NT2/D1 (cell line): ENCODE measurements around the gene HHEX.

Experiments used
- DNase-seq: peaks from one replicate; pipeline ENCODE4 v3.0.0-alpha.2; 2011; ENCODE audit warnings: low read depth, low spot score
- H3K27me3 ChIP-seq: 2 replicates; pipeline ENCODE4 v1.6.0; 2011; ENCODE audit warnings: mild to moderate bottlenecking; ENCODE audit not compliant: insufficient read length, insufficient read depth
- H3K36me3 ChIP-seq: 2 replicates; pipeline ENCODE4 v1.6.1; 2011; ENCODE audit warnings: mild to moderate bottlenecking, low read length, mixed read lengths; ENCODE audit not compliant: insufficient read depth, insufficient read length
- H3K4me1 ChIP-seq: 2 replicates; pipeline ENCODE4 v1.5.1; 2011; ENCODE audit not compliant: insufficient read depth, insufficient read length
- H3K4me3 ChIP-seq: 2 replicates; pipeline ENCODE4 v1.5.1; 2011; ENCODE audit warnings: low read depth; ENCODE audit not compliant: insufficient read length
- H3K9ac ChIP-seq: 2 replicates; pipeline ENCODE4 v1.6.0; 2011; ENCODE audit warnings: low read depth; ENCODE audit not compliant: insufficient read length
- H3K9me3 ChIP-seq: 2 replicates; pipeline ENCODE4 v1.5.1; 2011; ENCODE audit warnings: mild to moderate bottlenecking, low read length; ENCODE audit not compliant: insufficient read depth
- SUZ12 ChIP-seq: IDR thresholded peaks from 2 replicates; pipeline ENCODE4 v1.6.1; 2011; ENCODE audit not compliant: insufficient read length, insufficient read depth; ENCODE audit errors: extremely low read depth
- YY1 ChIP-seq: IDR thresholded peaks from 2 replicates; pipeline ENCODE4 v1.6.1; 2011; ENCODE audit not compliant: insufficient read length, insufficient read depth
- ZNF274 ChIP-seq: IDR thresholded peaks from 2 replicates; pipeline ENCODE4 v1.6.1; 2011; ENCODE audit warnings: mild to moderate bottlenecking, low read depth, low read length

Gene HHEX

DNA sequence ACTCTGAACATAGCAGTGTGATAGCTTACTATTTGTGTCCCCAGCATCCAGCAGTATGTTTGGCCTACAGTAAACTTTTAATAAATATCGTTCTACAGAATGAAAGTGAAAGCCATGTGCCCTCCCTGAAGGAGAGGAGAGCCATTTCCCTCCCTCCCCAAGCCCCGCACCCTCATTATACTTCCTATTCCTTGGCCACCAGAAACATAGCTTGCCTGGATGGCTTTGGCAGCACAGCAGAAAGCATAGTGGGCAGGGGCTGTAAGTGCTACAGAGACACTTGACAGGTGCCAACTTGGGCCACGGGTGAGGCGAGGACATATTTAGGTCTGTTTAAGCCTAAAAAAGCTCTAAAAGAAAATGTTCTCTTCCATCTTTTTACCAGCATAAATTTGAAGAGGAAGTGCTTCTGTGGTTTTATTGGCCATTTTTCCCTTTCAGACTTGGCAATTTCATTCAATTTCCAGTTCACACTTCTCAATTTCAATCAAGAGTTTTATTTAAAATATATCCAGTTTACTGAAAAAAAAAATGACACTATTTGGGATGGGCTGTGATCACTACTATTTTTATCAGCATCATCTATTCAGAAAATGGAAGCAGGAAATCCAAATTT lies 12.7 kb downstream of the HHEX start:
- H3K27me3 ChIP-seq = peaks cover 46% of the 10 kb centered on the region
- no peaks in the 10 kb centered on the region for H3K36me3 ChIP-seq
- no peak overlapping the region for H3K9ac ChIP-seq
- no peak for DNase-seq
- H3K4me3 ChIP-seq = no peak overlapping the region
- TF ChIP-seq ZNF274 (no peak), YY1 (no peak), SUZ12 (no peak)
- H3K4me1 ChIP-seq = no peaks in the 10 kb centered on the region
- no peaks in the 10 kb centered on the region for H3K9me3 ChIP-seq

DNA sequence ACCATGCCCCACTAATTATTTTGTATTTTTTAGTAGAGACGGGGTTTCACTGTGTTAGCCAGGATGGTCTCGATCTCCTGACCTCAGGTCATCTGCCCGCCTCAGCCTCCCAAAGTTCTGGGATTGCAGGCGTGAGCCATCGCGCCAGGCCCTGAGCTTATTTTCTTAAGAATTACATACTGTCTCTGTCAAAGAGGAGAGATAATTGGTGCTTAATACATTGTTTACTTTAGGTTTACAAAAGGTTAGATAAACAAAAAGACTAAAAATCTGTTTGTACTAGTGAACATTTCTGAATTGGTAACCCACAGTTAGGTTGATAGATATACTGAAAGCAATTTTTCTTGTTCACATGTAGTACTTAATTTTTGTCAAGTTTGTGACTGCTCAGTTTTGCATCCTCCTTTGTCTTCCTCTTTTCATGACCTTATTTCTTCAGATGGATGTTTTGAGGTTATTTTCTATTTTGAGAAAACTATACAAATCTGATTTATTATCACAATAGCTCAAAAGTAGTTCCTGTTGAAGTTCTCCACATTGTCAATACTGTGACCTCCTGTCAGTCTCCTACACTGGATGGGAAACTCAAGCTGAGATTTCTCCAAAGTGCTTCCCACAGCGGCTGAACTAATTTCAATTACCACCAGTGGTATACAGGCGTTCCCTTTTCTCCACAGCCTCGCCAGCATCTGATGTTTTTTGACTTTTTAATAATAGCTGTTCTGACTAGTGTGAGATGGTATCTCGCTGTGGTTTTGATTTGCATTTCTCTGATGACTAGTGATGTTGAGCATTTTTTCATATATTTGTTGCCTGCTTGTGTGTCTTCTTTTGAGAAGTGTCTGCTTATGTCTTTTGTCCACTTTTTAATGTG lies 22.5 kb downstream of the HHEX start:
- no peaks in the 10 kb centered on the region for H3K36me3 ChIP-seq

DNA sequence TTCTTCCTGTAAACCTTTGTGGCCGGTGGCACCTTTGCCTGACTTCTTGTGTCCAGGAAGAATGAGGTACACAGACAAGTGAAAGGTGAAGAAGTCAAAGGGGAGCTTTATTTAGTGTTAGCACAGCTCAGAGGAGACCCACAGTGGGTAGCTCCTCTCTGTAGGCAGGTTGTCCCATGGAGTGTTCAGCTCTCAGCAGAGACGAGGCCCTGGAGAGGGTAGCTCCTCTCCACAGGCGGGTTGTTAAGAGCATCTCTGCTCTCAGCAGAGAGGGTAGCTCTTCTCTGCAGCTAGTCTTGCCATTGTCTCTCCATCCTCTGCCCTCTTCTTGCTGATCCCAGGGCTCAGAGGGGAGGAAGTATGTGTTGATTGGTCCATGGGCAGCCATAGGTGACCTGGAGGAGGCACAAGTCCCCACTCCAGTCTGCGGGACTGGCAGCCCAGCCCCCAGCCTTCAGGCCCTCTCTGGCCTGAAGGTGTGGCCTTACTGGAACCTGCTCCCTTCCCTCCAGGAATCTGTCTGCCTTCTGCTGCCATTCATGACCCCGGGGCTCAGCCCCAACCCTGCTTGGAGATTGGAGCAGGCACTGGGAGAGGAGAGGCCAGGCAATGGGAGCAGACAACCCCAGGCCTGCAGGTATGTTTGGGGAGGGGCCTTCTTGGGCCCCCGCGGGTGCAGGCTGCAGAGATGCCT lies 24.5 kb downstream of the HHEX start:
- Histone ChIP-seq H3K36me3 (no peaks in the 10 kb centered on the region), H3K4me3 (no peak overlapping the region), H3K27me3 (no peaks in the 10 kb centered on the region), H3K9ac (no peak overlapping the region), H3K9me3 (peaks cover 17% of the 10 kb centered on the region; the same call in 1 of the 2 replicates), H3K4me1 (no peaks in the 10 kb centered on the region)
- TF ChIP-seq SUZ12 (no peak), ZNF274 (no peak), YY1 (no peak)
- DNase-seq = no peak

More for the DNA sequence above, 22.5 kb downstream of the HHEX start:
- Histone ChIP-seq H3K4me3 (no peak overlapping the region), H3K4me1 (no peaks in the 10 kb centered on the region), H3K9ac (no peak overlapping the region), H3K9me3 (peaks cover 17% of the 10 kb centered on the region; the same call in 1 of the 2 replicates), H3K27me3 (no peaks in the 10 kb centered on the region)
- no peak for TF ChIP-seq SUZ12
- DNase-seq = no peak

DNA sequence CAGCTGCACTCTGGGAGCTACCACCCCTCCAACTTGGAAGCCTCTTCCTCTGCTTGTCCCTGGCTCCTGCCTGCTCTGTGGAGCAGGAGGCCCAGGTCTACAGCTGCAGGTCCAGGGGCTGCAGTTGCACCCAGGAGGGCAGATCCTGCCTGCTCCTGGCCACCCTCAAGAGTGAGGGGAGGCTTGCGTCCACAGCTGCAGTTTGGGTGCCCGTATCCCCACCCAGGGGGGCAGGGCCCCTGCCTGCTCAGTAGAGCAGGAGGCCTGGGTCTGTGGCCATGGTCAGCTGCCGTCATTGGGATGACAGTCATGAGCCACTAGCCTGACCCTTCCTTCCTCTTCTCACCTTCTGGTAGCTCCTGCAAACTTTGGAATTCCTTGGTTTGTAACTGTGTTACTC lies 25.1 kb downstream of the HHEX start:
- H3K4me1 ChIP-seq = no peaks in the 10 kb centered on the region
- no peak overlapping the region for H3K4me3 ChIP-seq
- DNase-seq = no peak
- H3K9me3 ChIP-seq = peaks cover 17% of the 10 kb centered on the region; the same call in 1 of the 2 replicates
- no peak overlapping the region for H3K9ac ChIP-seq
- TF ChIP-seq YY1 = no peak
- TF ChIP-seq SUZ12 = no peak
- no peak for TF ChIP-seq ZNF274
- no peaks in the 10 kb centered on the region for H3K27me3 ChIP-seq
- H3K36me3 ChIP-seq = no peaks in the 10 kb centered on the region

DNA sequence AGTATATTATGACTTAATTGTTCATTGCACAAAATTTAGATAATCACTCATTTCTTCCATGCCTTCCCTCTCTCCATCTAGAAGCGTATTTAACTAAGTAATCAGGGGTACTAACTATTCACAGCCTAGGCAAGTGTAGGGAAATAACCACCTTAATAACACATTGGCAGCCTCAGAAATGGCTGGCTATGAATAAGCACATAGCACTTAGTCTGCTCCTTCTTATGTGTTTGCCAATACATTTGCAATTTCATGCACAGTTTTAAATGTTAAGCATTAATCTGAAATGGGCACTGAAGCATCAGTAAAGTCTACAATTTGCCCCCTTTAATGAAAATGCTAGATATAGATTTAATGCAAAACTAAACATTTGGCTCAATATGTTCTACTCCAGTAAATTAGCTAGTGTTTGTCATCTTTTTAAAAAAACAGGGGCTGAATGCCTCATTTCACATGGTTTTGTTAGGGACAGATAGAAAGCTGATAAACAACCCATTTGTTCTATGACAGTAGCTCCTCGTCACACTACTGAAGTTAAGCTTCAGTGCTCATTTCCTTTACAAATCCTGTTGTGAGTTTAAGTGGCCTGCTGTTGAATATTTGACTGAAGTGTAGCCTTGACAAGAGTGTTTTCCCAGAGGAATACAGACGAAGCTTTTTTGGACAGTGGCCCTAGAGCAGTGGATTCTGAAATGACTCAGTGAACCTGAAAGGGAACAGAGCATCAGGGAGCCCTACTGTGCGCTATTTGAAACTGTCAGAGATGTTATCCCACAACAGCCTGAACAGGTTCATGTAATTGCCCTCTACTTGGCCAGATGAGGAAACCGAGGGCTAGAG lies 30.5 kb downstream of the HHEX start:
- TF ChIP-seq YY1 (no peak), ZNF274 (no peak), SUZ12 (no peak)

DNA sequence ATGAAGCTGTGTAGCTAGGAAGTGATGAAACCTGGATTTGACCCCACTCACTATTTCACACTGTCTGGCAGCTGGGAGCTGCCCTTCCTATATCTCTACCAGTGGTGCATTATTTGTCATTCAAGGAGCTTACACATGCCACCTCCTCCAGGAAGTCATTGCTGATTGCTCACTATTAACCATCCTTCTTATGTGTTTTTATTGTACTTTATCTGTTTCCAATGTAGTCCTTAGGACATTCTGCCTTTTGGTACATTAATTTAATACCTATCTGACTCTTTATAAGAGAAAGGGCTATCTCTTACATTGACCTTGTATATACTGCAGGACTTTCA lies 31.0 kb downstream of the HHEX start:
- no peaks in the 10 kb centered on the region for H3K36me3 ChIP-seq
- DNase-seq = no peak
- H3K9ac ChIP-seq = no peak overlapping the region
- no peak overlapping the region for H3K4me3 ChIP-seq
- TF ChIP-seq SUZ12 (no peak), ZNF274 (no peak), YY1 (no peak)
- no peaks in the 10 kb centered on the region for H3K4me1 ChIP-seq
- H3K27me3 ChIP-seq = no peaks in the 10 kb centered on the region
- no peaks in the 10 kb centered on the region for H3K9me3 ChIP-seq

More for the DNA sequence above, 30.5 kb downstream of the HHEX start:
- H3K9me3 ChIP-seq = no peaks in the 10 kb centered on the region
- H3K36me3 ChIP-seq = no peaks in the 10 kb centered on the region
- no peaks in the 10 kb centered on the region for H3K27me3 ChIP-seq
- H3K9ac ChIP-seq = no peak overlapping the region
- H3K4me3 ChIP-seq = no peak overlapping the region
- no peak for DNase-seq
- H3K4me1 ChIP-seq = no peaks in the 10 kb centered on the region

DNA sequence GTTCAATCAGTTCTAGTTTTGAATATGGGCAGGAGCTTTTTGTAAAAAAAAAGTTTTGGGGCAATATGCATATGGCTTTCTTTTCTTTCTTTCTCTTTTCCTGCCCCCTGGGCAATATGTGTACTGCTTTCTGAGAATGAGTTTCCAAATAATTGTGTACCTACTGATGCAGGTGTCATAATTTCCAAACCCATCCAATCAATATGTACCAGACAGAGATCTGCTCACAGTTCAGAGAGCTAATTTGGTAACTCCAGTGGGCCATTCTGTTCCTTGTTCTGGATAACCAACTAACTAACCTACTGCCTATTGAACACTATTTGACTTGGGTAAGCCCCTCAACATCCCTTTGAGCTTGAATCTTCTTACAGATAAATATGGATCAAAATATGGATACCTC lies 32.6 kb downstream of the HHEX start:
- peaks cover 2% of the 10 kb centered on the region for H3K4me1 ChIP-seq
- no peak overlapping the region for H3K9ac ChIP-seq
- TF ChIP-seq YY1 = no peak
- no peak for TF ChIP-seq ZNF274
- DNase-seq = no peak
- no peak overlapping the region for H3K4me3 ChIP-seq
- H3K9me3 ChIP-seq = no peaks in the 10 kb centered on the region
- H3K27me3 ChIP-seq = no peaks in the 10 kb centered on the region
- no peaks in the 10 kb centered on the region for H3K36me3 ChIP-seq
